Measurements from ENCODE around the gene GRAMD2A.

Gene GRAMD2A

GRCh38 chr15:72130272-72130671, 67.3 kb downstream of the GRAMD2A start:
- TF ChIP-seq SUZ12 (IDR thresholded peaks at IDR 0.05; ENCODE audit: extremely low read depth, insufficient read depth, insufficient read length) (no peak), YY1 (IDR thresholded peaks at IDR 0.05; ENCODE audit: insufficient read depth, insufficient read length) (no peak), ZNF274 (IDR thresholded peaks at IDR 0.05; ENCODE audit: low read depth, low read length) (no peak)
- Histone ChIP-seq H3K4me3 (ENCODE audit: insufficient read length, low read depth) (no peak overlapping the region), H3K4me1 (ENCODE audit: insufficient read depth, insufficient read length) (no peaks in the 10 kb centered on the region), H3K9ac (ENCODE audit: insufficient read length, low read depth) (no peak overlapping the region), H3K36me3 (ENCODE audit: insufficient read depth, insufficient read length, low read length) (no peaks in the 10 kb centered on the region), H3K9me3 (ENCODE audit: insufficient read depth, low read length) (no peaks in the 10 kb centered on the region), H3K27me3 (ENCODE audit: insufficient read depth, insufficient read length) (no peaks in the 10 kb centered on the region)
- no peak for DNase-seq (ENCODE audit: low read depth, low spot score)

- H3K4me1 ChIP-seq (ENCODE audit: insufficient read depth, insufficient read length): no peaks in the 10 kb centered on the region
- no peak for DNase-seq (ENCODE audit: low read depth, low spot score)
- H3K9me3 ChIP-seq (ENCODE audit: insufficient read depth, low read length): no peaks in the 10 kb centered on the region
- no peak overlapping the region for H3K9ac ChIP-seq (ENCODE audit: insufficient read length, low read depth)
- TF ChIP-seq YY1 (IDR thresholded peaks at IDR 0.05; ENCODE audit: insufficient read depth, insufficient read length): no peak
- TF ChIP-seq ZNF274 (IDR thresholded peaks at IDR 0.05; ENCODE audit: low read depth, low read length): no peak
- H3K36me3 ChIP-seq (ENCODE audit: insufficient read depth, insufficient read length, low read length): no peaks in the 10 kb centered on the region
- no peak overlapping the region for H3K4me3 ChIP-seq (ENCODE audit: insufficient read length, low read depth)
- no peaks in the 10 kb centered on the region for H3K27me3 ChIP-seq (ENCODE audit: insufficient read depth, insufficient read length)
Measured at GRCh38 chr15:72128359-72128758, 69.2 kb downstream of the GRAMD2A start.

- no peak overlapping the region for H3K9ac ChIP-seq (ENCODE audit: insufficient read length, low read depth)
- no peak overlapping the region for H3K4me3 ChIP-seq (ENCODE audit: insufficient read length, low read depth)
- no peak for DNase-seq (ENCODE audit: low read depth, low spot score)
- no peak for TF ChIP-seq ZNF274 (IDR thresholded peaks at IDR 0.05; ENCODE audit: low read depth, low read length)
- TF ChIP-seq YY1 (IDR thresholded peaks at IDR 0.05; ENCODE audit: insufficient read depth, insufficient read length): no peak
- TF ChIP-seq SUZ12 (IDR thresholded peaks at IDR 0.05; ENCODE audit: extremely low read depth, insufficient read depth, insufficient read length): no peak
- H3K4me1 ChIP-seq (ENCODE audit: insufficient read depth, insufficient read length): no peaks in the 10 kb centered on the region
- H3K36me3 ChIP-seq (ENCODE audit: insufficient read depth, insufficient read length, low read length): no peaks in the 10 kb centered on the region
- H3K9me3 ChIP-seq (ENCODE audit: insufficient read depth, low read length): no peaks in the 10 kb centered on the region
- H3K27me3 ChIP-seq (ENCODE audit: insufficient read depth, insufficient read length): no peaks in the 10 kb centered on the region
Measured at GRCh38 chr15:72127724-72128322, 69.8 kb downstream of the GRAMD2A start.

GRCh38 chr15:72124218-72124617, 73.4 kb downstream of the GRAMD2A start:
- TF ChIP-seq YY1 (IDR thresholded peaks at IDR 0.05; ENCODE audit: insufficient read depth, insufficient read length) (no peak), SUZ12 (IDR thresholded peaks at IDR 0.05; ENCODE audit: extremely low read depth, insufficient read depth, insufficient read length) (no peak), ZNF274 (IDR thresholded peaks at IDR 0.05; ENCODE audit: low read depth, low read length) (no peak)
- Histone ChIP-seq H3K36me3 (ENCODE audit: insufficient read depth, insufficient read length, low read length) (no peaks in the 10 kb centered on the region), H3K9me3 (ENCODE audit: insufficient read depth, low read length) (no peaks in the 10 kb centered on the region), H3K27me3 (ENCODE audit: insufficient read depth, insufficient read length) (no peaks in the 10 kb centered on the region), H3K4me1 (ENCODE audit: insufficient read depth, insufficient read length) (no peaks in the 10 kb centered on the region), H3K4me3 (ENCODE audit: insufficient read length, low read depth) (no peak overlapping the region), H3K9ac (ENCODE audit: insufficient read length, low read depth) (no peak overlapping the region)
- DNase-seq (ENCODE audit: low read depth, low spot score): no peak

GRCh38 chr15:72118017-72118978, 79.3 kb downstream of the GRAMD2A start, which contains the start of the genes MYO9A and SENP8:
MYO9A (minus strand) TSS chr15:72118150; CDS start chr15:72046563, 71,587 bp downstream.
SENP8 (plus strand) TSS chr15:72118403; CDS start chr15:72139624, 21,221 bp downstream.
- H3K4me1 ChIP-seq (ENCODE audit: insufficient read depth, insufficient read length): no peaks in the 10 kb centered on the region
- no peaks in the 10 kb centered on the region for H3K36me3 ChIP-seq (ENCODE audit: insufficient read depth, insufficient read length, low read length)
- no peaks in the 10 kb centered on the region for H3K27me3 ChIP-seq (ENCODE audit: insufficient read depth, insufficient read length)
- H3K4me3 ChIP-seq (ENCODE audit: insufficient read length, low read depth): peak within 1 kb of the TSS; percentile 87
- H3K9ac ChIP-seq (ENCODE audit: insufficient read length, low read depth): peak within 1 kb of the TSS; percentile 96
- no peaks in the 10 kb centered on the region for H3K9me3 ChIP-seq (ENCODE audit: insufficient read depth, low read length)
- TF ChIP-seq SUZ12 (IDR thresholded peaks at IDR 0.05; ENCODE audit: extremely low read depth, insufficient read depth, insufficient read length) (no peak), ZNF274 (IDR thresholded peaks at IDR 0.05; ENCODE audit: low read depth, low read length) (no peak), YY1 (IDR thresholded peaks at IDR 0.05; ENCODE audit: insufficient read depth, insufficient read length) (no peak)
- DNase-seq (ENCODE audit: low read depth, low spot score): peak; percentile 97

- H3K4me3 ChIP-seq (ENCODE audit: insufficient read length, low read depth): peak overlapping the region; percentile 81
- peak; percentile 61 for DNase-seq (ENCODE audit: low read depth, low spot score)
- H3K4me1 ChIP-seq (ENCODE audit: insufficient read depth, insufficient read length): no peaks in the 10 kb centered on the region
- H3K9me3 ChIP-seq (ENCODE audit: insufficient read depth, low read length): no peaks in the 10 kb centered on the region
- H3K9ac ChIP-seq (ENCODE audit: insufficient read length, low read depth): peak overlapping the region; percentile 75
- no peak for TF ChIP-seq YY1 (IDR thresholded peaks at IDR 0.05; ENCODE audit: insufficient read depth, insufficient read length)
- no peak for TF ChIP-seq ZNF274 (IDR thresholded peaks at IDR 0.05; ENCODE audit: low read depth, low read length)
- TF ChIP-seq SUZ12 (IDR thresholded peaks at IDR 0.05; ENCODE audit: extremely low read depth, insufficient read depth, insufficient read length): no peak
- H3K27me3 ChIP-seq (ENCODE audit: insufficient read depth, insufficient read length): no peaks in the 10 kb centered on the region
- no peaks in the 10 kb centered on the region for H3K36me3 ChIP-seq (ENCODE audit: insufficient read depth, insufficient read length, low read length)
Measured at GRCh38 chr15:72117486-72118016, 80.0 kb downstream of the GRAMD2A start.

Measured in NT2/D1 (cell line).